ENCODE measurements around the gene B4GALNT4.
A peak's percentile ranks its signal among the peaks of the same experiment; 100 is the strongest.
"Not testable (repeated sequence)": the region's sequence is repeated elsewhere in the genome, so short reads cannot be mapped to it uniquely, and the experiment has no call there.

The B4GALNT4 gene

GRCh38 chr11:395866-396265 lies 26.6 kb downstream of the B4GALNT4 start:
- in situ Hi-C loops (cut with MboI; ENCODE audit: low sequenced_read_pairs, unreplicated experiment) = no loop called here
- no peak for DNase-seq (ENCODE audit: low spot score)
- no peak for TF ChIP-seq CTCF (IDR thresholded peaks at IDR 0.05; ENCODE audit: borderline replicate concordance, control extremely low read depth, extremely low read depth, insufficient read depth, missing control alignments)

GRCh38 chr11:396511-396947 lies 27.2 kb downstream of the B4GALNT4 start:
- DNase-seq (ENCODE audit: low spot score) = no peak
- in situ Hi-C loops (cut with MboI; ENCODE audit: low sequenced_read_pairs, unreplicated experiment) = no loop called here
- no peak for TF ChIP-seq CTCF (IDR thresholded peaks at IDR 0.05; ENCODE audit: borderline replicate concordance, control extremely low read depth, extremely low read depth, insufficient read depth, missing control alignments)

GRCh38 chr11:396948-397548 lies 27.7 kb downstream of the B4GALNT4 start:
- in situ Hi-C loops (cut with MboI; ENCODE audit: low sequenced_read_pairs, unreplicated experiment) = no loop called here
- DNase-seq (ENCODE audit: low spot score) = peak; percentile 92
- peak; percentile 46 for TF ChIP-seq CTCF (IDR thresholded peaks at IDR 0.05; ENCODE audit: borderline replicate concordance, control extremely low read depth, extremely low read depth, insufficient read depth, missing control alignments)

- no peak for TF ChIP-seq CTCF (IDR thresholded peaks at IDR 0.05; ENCODE audit: borderline replicate concordance, control extremely low read depth, extremely low read depth, insufficient read depth, missing control alignments)
- no peak for DNase-seq (ENCODE audit: low spot score)
- in situ Hi-C loops (cut with MboI; ENCODE audit: low sequenced_read_pairs, unreplicated experiment) = no loop called here
These were observed 29.5 kb downstream of the B4GALNT4 start for GRCh38 chr11:398826-399225.

GRCh38 chr11:399731-400211 lies 30.5 kb downstream of the B4GALNT4 start:
- DNase-seq (ENCODE audit: low spot score) = no peak
- in situ Hi-C loops (cut with MboI; ENCODE audit: low sequenced_read_pairs, unreplicated experiment) = no loop called here
- TF ChIP-seq CTCF (IDR thresholded peaks at IDR 0.05; ENCODE audit: borderline replicate concordance, control extremely low read depth, extremely low read depth, insufficient read depth, missing control alignments) = no peak

GRCh38 chr11:400241-400689 lies 31.0 kb downstream of the B4GALNT4 start:
- in situ Hi-C loops (cut with MboI; ENCODE audit: low sequenced_read_pairs, unreplicated experiment) = no loop called here
- TF ChIP-seq CTCF (IDR thresholded peaks at IDR 0.05; ENCODE audit: borderline replicate concordance, control extremely low read depth, extremely low read depth, insufficient read depth, missing control alignments) = no peak
- DNase-seq (ENCODE audit: low spot score) = no peak

GRCh38 chr11:401196-401595 lies 31.9 kb downstream of the B4GALNT4 start:
- in situ Hi-C loops (cut with MboI; ENCODE audit: low sequenced_read_pairs, unreplicated experiment); DNase-seq (ENCODE audit: low spot score): not testable (repeated sequence)
